HepG2 (cell line): ENCODE data around the gene HNRNPH2. TPM values are rescaled to one million over a fixed set of nuclear protein-coding genes. Genes with fewer than 3 reads are reported as not detected.

Experiments
- ATAC-seq: fragments of 200-7000 bp; cut with Tn5 transposase; 3 replicates; pipeline ENCODE4 v1.9.1; 2020; ENCODE audit warnings: mild to moderate bottlenecking, moderate library complexity
- Bru-seq: library from RNA; stranded (reverse); fragments of 400-500 nt; gene quantifications from one replicate; lab custom pipeline; 2021; lab: Mats Ljungman, UMichigan
- BruChase-seq, 2 experiments: library from RNA; stranded (reverse); fragments of 400-500 nt; gene quantifications; one replicate each; lab custom pipeline; 2021; lab: Mats Ljungman, UMichigan
- BruUV-seq: library from RNA; stranded (reverse); fragments of 400-500 nt; replicated peaks from 2 replicates; lab custom pipeline; 2021; lab: Mats Ljungman, UMichigan
- CTCF ChIA-PET: fragments of 300-600 bp; formaldehyde crosslinking; extraction: SDS; loops from one replicate; lab custom pipeline; 2021; ENCODE audit warnings: low total read pairs, inconsistent platforms, low intra/inter-chr PET ratio; lab: Yijun Ruan, JAX
- POLR2A ChIA-PET: fragments of 350-600 bp; sonication (Branson Sonifier 250); formaldehyde crosslinking; loops from one replicate; lab custom pipeline; 2020; ENCODE audit warnings: antibody characterized with exemption, inconsistent platforms; lab: Yijun Ruan, JAX
- DNase-seq: peaks from one replicate; pipeline ENCODE4 v3.0.0-alpha.2; 2015; ENCODE audit warnings: low spot score
- FAIRE-seq: peaks from 3 replicates; lab custom pipeline; 2011; peaks lifted over from hg19 to GRCh38; lab: Jason Lieb, UNC
- H2AFZ ChIP-seq: one replicate; pipeline ENCODE4 v1.6.1; 2011; ENCODE audit warnings: low read length, inconsistent platforms
- H3K27ac ChIP-seq: fragments of 300-600 bp; 3 replicates; pipeline ENCODE4 v1.8.0; 2011; ENCODE audit warnings: mixed run types, mild to moderate bottlenecking, mixed read lengths, low read length, inconsistent platforms; ENCODE audit not compliant: insufficient read depth; ENCODE audit errors: extremely low read length
- H3K27me3 ChIP-seq, 2 experiments: fragments of 200-600 bp in 1 of 2; 2 replicates in 1 of 2; 3 replicates in 1 of 2; pipeline versions ENCODE4 v1.6.0 to v1.8.0; 2011; ENCODE audit warnings: low read length in 2 of 2, mild to moderate bottlenecking in 2 of 2, moderate library complexity in 2 of 2, inconsistent platforms in 1 of 2; ENCODE audit not compliant: insufficient read depth in 2 of 2, control insufficient read depth in 1 of 2
- H3K36me3 ChIP-seq, 2 experiments: fragments of 200-600 bp in 1 of 2; replicated peaks in 1 of 2; 2 replicates in 1 of 2; 3 replicates in 1 of 2; pipeline versions ENCODE4 v1.5.1 to v1.8.0; 2011; ENCODE audit warnings: low read length in 2 of 2, inconsistent platforms in 1 of 2; ENCODE audit not compliant: insufficient read depth in 2 of 2, control insufficient read depth in 1 of 2
- H3K4me1 ChIP-seq: 2 replicates; pipeline ENCODE4 v1.5.1; 2012; ENCODE audit warnings: low read length, inconsistent platforms; ENCODE audit not compliant: insufficient read depth
- H3K4me2 ChIP-seq: 2 replicates; pipeline ENCODE4 v1.6.0; 2011; ENCODE audit warnings: low read depth, low read length, inconsistent platforms
- H3K4me3 ChIP-seq, 3 experiments: fragments of 200-600 bp in 1 of 3; sonication (generic), shearing (Covaris generic) in 1 of 3; replicated peaks in 1 of 3; 2 replicates each; pipeline ENCODE4 v1.5.1; 2011 to 2016; ENCODE audit warnings: low read length in 3 of 3, inconsistent platforms in 2 of 3, low read depth in 2 of 3, mild to moderate bottlenecking in 2 of 3, control low read depth in 1 of 3, mixed read lengths in 1 of 3; ENCODE audit not compliant: insufficient read depth in 1 of 3
- H3K79me2 ChIP-seq: one replicate; pipeline ENCODE4 v1.6.1; 2011; ENCODE audit warnings: low read length, inconsistent platforms; ENCODE audit not compliant: insufficient read depth
- H3K9ac ChIP-seq: 2 replicates; pipeline ENCODE4 v1.6.0; 2011; ENCODE audit warnings: mild to moderate bottlenecking, low read depth, low read length, inconsistent platforms; ENCODE audit not compliant: insufficient read depth
- H3K9me3 ChIP-seq: 2 replicates; pipeline ENCODE4 v1.5.1; 2012; ENCODE audit warnings: mild to moderate bottlenecking, low read length
- H4K20me1 ChIP-seq: 2 replicates; pipeline ENCODE4 v1.6.0; 2011; ENCODE audit warnings: inconsistent platforms, mild to moderate bottlenecking, low read length, moderate library complexity; ENCODE audit not compliant: insufficient read depth
- ATF6 ChIP-seq: sonication (generic); formaldehyde crosslinking; conservative IDR thresholded peaks from 2 replicates; pipeline ENCODE4 v1.4.0; 2020; ENCODE audit warnings: missing genetic modification reagents
- CCDC6 ChIP-seq: sonication (generic); formaldehyde crosslinking; IDR thresholded peaks from 2 replicates; pipeline ENCODE4 v1.8.1; 2022; ENCODE audit warnings: mild to moderate bottlenecking, missing genetic modification reagents, moderate library complexity
- CEBPB ChIP-seq: IDR thresholded peaks from 2 replicates; pipeline ENCODE4 v1.6.1; 2011; ENCODE audit warnings: low read depth, low read length, improper control_type of control experiment, borderline replicate concordance
- MTERF4 ChIP-seq: sonication (generic); formaldehyde crosslinking; IDR thresholded peaks from 2 replicates; pipeline ENCODE4 v1.8.0; 2023; ENCODE audit warnings: mild to moderate bottlenecking, missing genetic modification reagents
- NR0B2 ChIP-seq: sonication (generic); formaldehyde crosslinking; IDR thresholded peaks from 2 replicates; pipeline ENCODE4 v1.4.0; 2020; ENCODE audit warnings: mild to moderate bottlenecking, missing genetic modification reagents
- RNF2 ChIP-seq: fragments of 450-650 bp; conservative IDR thresholded peaks from 2 replicates; pipeline ENCODE4 v1.6.1; 2016; ENCODE audit warnings: low read depth
- STAT5B ChIP-seq: sonication (generic); formaldehyde crosslinking; IDR thresholded peaks from 2 replicates; pipeline ENCODE4 v1.4.0; 2020; ENCODE audit warnings: missing genetic modification reagents
- ZNF30 ChIP-seq: sonication (generic); formaldehyde crosslinking; IDR thresholded peaks from 2 replicates; pipeline ENCODE4 v1.5.0; 2020; ENCODE audit warnings: mild to moderate bottlenecking, missing genetic modification reagents
- ZNF672 ChIP-seq: sonication (generic); formaldehyde crosslinking; IDR thresholded peaks from 2 replicates; pipeline ENCODE4 v1.8.1; 2022; ENCODE audit warnings: missing genetic modification reagents
- ZNF749 ChIP-seq: sonication (generic); formaldehyde crosslinking; IDR thresholded peaks from 2 replicates; pipeline ENCODE4 v1.8.0; 2022; ENCODE audit warnings: mild to moderate bottlenecking, missing genetic modification reagents, moderate library complexity, borderline replicate concordance
- WGBS: methylation state at CpG from one replicate; pipeline ENCODE4 v1.1.6; 2017; ENCODE audit warnings: low lambda C conversion rate; 5-methylcytosine and 5-hydroxymethylcytosine counted together
- in situ Hi-C: cut with HindIII; loops from 2 replicates; pipeline ENCODE4 v1.10.0; 2017; ENCODE audit warnings: low pct_unique_long_range_greater_than_20kb; ENCODE audit not compliant: extremely low pct_ligation_motif_present
- intact Hi-C: fragments of 100-400 bp; cut with micrococcal nuclease; formaldehyde crosslinking; loops from one replicate; pipeline ENCODE4 v1.10.0; 2022; ENCODE audit not compliant: unreplicated experiment
- long read RNA-seq, 2 experiments: library from RNA in 1 of 2; library from polyadenylated mRNA in 1 of 2; stranded (forward) in 1 of 2; unstranded in 1 of 2; transcript quantifications; one replicate each; pipeline ENCODE4 v2.0.0, GENCODE V29; 2019 to 2022
- polyA minus RNA-seq, 3 experiments: library from RNA; depleted of rRNA, polyadenylated mRNA; stranded (reverse); fragments of >200 nt; gene quantifications; 2 replicates each; pipeline ENCODE4 v1.2.3, GENCODE V29; 2011; ENCODE audit warnings: low replicate concordance in 1 of 3
- polyA plus RNA-seq, 8 experiments: library from polyadenylated mRNA; depleted of rRNA in 3 of 8; stranded (reverse) in 7 of 8; unstranded in 1 of 8; fragments of >200 nt; fragmentation: Illumina TruSeq in 4 of 8; extraction: Trizol in 4 of 8; gene quantifications; 2 replicates each; pipeline versions ENCODE4 v1.2.1 to v1.2.3, GENCODE V29; 2011 to 2016; ENCODE audit warnings: low read depth in 4 of 8, missing spikeins in 1 of 8, mixed read lengths in 1 of 8; ENCODE audit not compliant: insufficient read depth in 1 of 8
- total RNA-seq, 5 experiments: library from RNA; depleted of rRNA; stranded (reverse); fragments of >200 nt; fragmentation: Illumina TruSeq; extraction: Trizol; gene quantifications; 2 replicates each; pipeline ENCODE4 v1.2.3, GENCODE V29; 2016; ENCODE audit warnings: low read depth in 1 of 5

The HNRNPH2 gene, protein sequence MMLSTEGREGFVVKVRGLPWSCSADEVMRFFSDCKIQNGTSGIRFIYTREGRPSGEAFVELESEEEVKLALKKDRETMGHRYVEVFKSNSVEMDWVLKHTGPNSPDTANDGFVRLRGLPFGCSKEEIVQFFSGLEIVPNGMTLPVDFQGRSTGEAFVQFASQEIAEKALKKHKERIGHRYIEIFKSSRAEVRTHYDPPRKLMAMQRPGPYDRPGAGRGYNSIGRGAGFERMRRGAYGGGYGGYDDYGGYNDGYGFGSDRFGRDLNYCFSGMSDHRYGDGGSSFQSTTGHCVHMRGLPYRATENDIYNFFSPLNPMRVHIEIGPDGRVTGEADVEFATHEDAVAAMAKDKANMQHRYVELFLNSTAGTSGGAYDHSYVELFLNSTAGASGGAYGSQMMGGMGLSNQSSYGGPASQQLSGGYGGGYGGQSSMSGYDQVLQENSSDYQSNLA
- total RNA-seq (2016; rRNA removed; fragmentation: Illumina TruSeq; extraction: Trizol): 56.9 and 80.1 TPM in 2 replicates
- 3.0 and 3.8 TPM in 2 replicates for total RNA-seq (2016; cell fraction: cytosol; rRNA removed; fragmentation: Illumina TruSeq; extraction: Trizol; ENCODE audit: low read depth)
- 56.7 and 80.8 TPM in 2 replicates for total RNA-seq (2016; cell fraction: insoluble cytoplasmic fraction; rRNA removed; fragmentation: Illumina TruSeq; extraction: Trizol)
- total RNA-seq (2016; cell fraction: membrane; rRNA removed; fragmentation: Illumina TruSeq; extraction: Trizol): 8.9 and 11.3 TPM in 2 replicates
- total RNA-seq (2016; cell fraction: nucleus; rRNA removed; fragmentation: Illumina TruSeq; extraction: Trizol): 24.4 and 25.9 TPM in 2 replicates
- 19.8 and 23.8 TPM in 2 replicates for polyA plus RNA-seq (2011; rRNA removed)
- polyA plus RNA-seq (2011; cell fraction: cytosol; rRNA removed): 10.8 and 18.5 TPM in 2 replicates
- 2.8 and 6.0 TPM in 2 replicates for polyA plus RNA-seq (2011; cell fraction: nucleus; rRNA removed)
- polyA plus RNA-seq (2012): 37.5 and 38.7 TPM in 2 replicates
- 2.6 and 3.2 TPM in 2 replicates for polyA plus RNA-seq (2016; cell fraction: cytosol; fragmentation: Illumina TruSeq; extraction: Trizol; ENCODE audit: low read depth)
- 87.9 and 95.7 TPM in 2 replicates for polyA plus RNA-seq (2016; cell fraction: insoluble cytoplasmic fraction; fragmentation: Illumina TruSeq; extraction: Trizol; ENCODE audit: low read depth)
- 9.3 and 9.8 TPM in 2 replicates for polyA plus RNA-seq (2016; cell fraction: membrane; fragmentation: Illumina TruSeq; extraction: Trizol; ENCODE audit: low read depth)
- 36.4 and 38.0 TPM in 2 replicates for polyA plus RNA-seq (2016; cell fraction: nucleus; fragmentation: Illumina TruSeq; extraction: Trizol; ENCODE audit: insufficient read depth, low read depth)
- 7.4 and 22.0 TPM in 2 replicates for polyA minus RNA-seq (2011; rRNA and poly(A)+ RNA removed; ENCODE audit: low replicate concordance)
- 12.0 and 13.7 TPM in 2 replicates for polyA minus RNA-seq (2011; cell fraction: cytosol; rRNA and poly(A)+ RNA removed)
- 8.5 and 10.1 TPM in 2 replicates for polyA minus RNA-seq (2011; cell fraction: nucleus; rRNA and poly(A)+ RNA removed)
- Bru-seq, nascent RNA: percentile 96 among the genes with signal in this experiment
- percentile 100 among the genes with signal in this experiment for BruChase-seq, experiment 1, labeled RNA remaining after a 6-hour chase
- BruChase-seq, experiment 2, labeled RNA remaining after a 2-hour chase: percentile 100 among the genes with signal in this experiment
- long read RNA-seq, experiment 1, transcript HNRNPH2-201 (2 exons, 2,223 nt): major isoform, 74 of 81 reads
- long read RNA-seq, experiment 1, partial matches to known transcripts: 7 of 81 reads
- long read RNA-seq, experiment 1, other reads (novel, unspliced or antisense): 0 of 81 reads
- long read RNA-seq, experiment 2, transcript HNRNPH2-201 (2 exons, 2,223 nt): major isoform, 23 of 48 reads
- long read RNA-seq, experiment 2, partial matches to known transcripts: 25 of 48 reads
- long read RNA-seq, experiment 2, other reads (novel, unspliced or antisense): 0 of 48 reads

GRCh38 chrX:101407748-101408531 lies at the start of gene HNRNPH2, which contains the start of gene GLA:
HNRNPH2 (plus strand) TSS chrX:101408222; CDS start chrX:101411989, 3,767 bp downstream.
GLA (minus strand) TSS chrX:101407925; CDS start chrX:101407903, 22 bp downstream.
- CTCF ChIA-PET: no interaction called here
- peak within 1 kb of the TSS; percentile 97 for H3K9ac ChIP-seq
- ATAC-seq (peak; percentile 94), FAIRE-seq (peak; percentile 96), DNase-seq (peak; percentile 97)
- peak within 1 kb of the TSS; percentile 68 to 82 (median 79) for H3K4me3 ChIP-seq
- no peaks in the 10 kb centered on the region for H3K9me3 ChIP-seq
- peak within 1 kb of the TSS; percentile 71 for H3K4me2 ChIP-seq
- peaks cover 8% of the 10 kb centered on the region for H3K4me1 ChIP-seq
- H3K36me3 ChIP-seq: peaks cover 0 to 17% of the 10 kb centered on the region in 2 experiments; a peak in 3 of 5 replicates
- intact Hi-C loops (loop anchor here (2.0 to 5.0 kb wide), 2 partner anchors 17 to 61 kb away; partner anchors contain the start of genes RPL36A and TIMM8A), in situ Hi-C loops (no loop called here)
- H3K27ac ChIP-seq: peak within 1 kb of the TSS; percentile 97
- peaks cover 5% of the 10 kb centered on the region; the same call in 1 of the 2 replicates for H4K20me1 ChIP-seq
- H3K79me2 ChIP-seq: peaks cover 49% of the 10 kb centered on the region
- no peak within 1 kb of the TSS for H2AFZ ChIP-seq
- no TSS peak for BruUV-seq
- no CpG with 5 or more reads among the region's 47 CpGs for WGBS
- no peaks in the 10 kb centered on the region for H3K27me3 ChIP-seq
- POLR2A ChIA-PET: interaction anchor here (1.0 kb wide), 1 partner anchor 17 kb away, joined by 14 read pairs; the partner anchor contains the start of gene RPL36A
- TF ChIP-seq ZNF749 (no peak), STAT5B (no peak), ZNF30 (CRISPR knock-in tag) (no peak), MTERF4 (CRISPR knock-in tag) (no peak), RNF2 (no peak), ZNF672 (CRISPR knock-in tag) (no peak), CEBPB (no peak), ATF6 (CRISPR knock-in tag) (no peak), CCDC6 (CRISPR knock-in tag) (no peak), NR0B2 (CRISPR knock-in tag) (no peak)
